Mucosa of descending colon (tissue), 3 donors: ENCODE results near the gene DCPS. TPM values are rescaled to one million over a fixed set of nuclear protein-coding genes. Genes with fewer than 3 reads are reported as not detected.

Experiments used
- ATAC-seq: fragments of 200-7000 bp; cut with Tn5 transposase; one replicate; pipeline ENCODE4 v1.9.1; 2020; ENCODE audit warnings: mild to moderate bottlenecking, moderate library complexity
- DNase-seq, 3 donors: peaks; one replicate each; pipeline ENCODE4 v3.0.0-alpha.2; 2020
- H3K36me3 ChIP-seq: fragments of 200-600 bp; one replicate; pipeline ENCODE4 v1.8.0; 2021; ENCODE audit warnings: low read depth, mild to moderate bottlenecking
- H3K4me1 ChIP-seq: fragments of 200-600 bp; one replicate; pipeline ENCODE4 v1.8.0; 2021; ENCODE audit warnings: low read depth, mild to moderate bottlenecking
- H3K4me3 ChIP-seq: fragments of 200-600 bp; one replicate; pipeline ENCODE4 v1.8.0; 2021; ENCODE audit warnings: mild to moderate bottlenecking
- H3K9me3 ChIP-seq: fragments of 200-600 bp; one replicate; pipeline ENCODE4 v1.8.0; 2021; ENCODE audit warnings: mild to moderate bottlenecking
- CTCF ChIP-seq: fragments of 200-600 bp; IDR thresholded peaks from one replicate; pipeline ENCODE4 v1.8.0; 2022; ENCODE audit warnings: antibody characterized with exemption, mild to moderate bottlenecking
- intact Hi-C, 2 donors: fragments of 100-400 bp; cut with DNase I in 1 of 2; cut with micrococcal nuclease in 1 of 2; formaldehyde crosslinking; loops; one replicate each; pipeline versions ENCODE4 v1.11.0 to v1.11.1; 2022; cut with DNase I, micrococcal nuclease
- total RNA-seq, 3 donors: library from RNA; stranded (reverse); fragmentation: NEBNext Ultra II Directional in 2 of 3; extraction: Animal tissue kit (Norgen Biotek cat#: 25700) in 2 of 3; gene quantifications; one replicate each; pipeline versions ENCODE4 v1.2.1 to v1.2.4, GENCODE V29; 2021 to 2023
- donor health status: DM: no; HTN: no; CAD: no; lungs with moderate emphysema.
- donor health status: DM: no; HTN: no; CAD: no.
- donor health status: DM: no; HTN: yes; CAD: no.

Gene DCPS
- total RNA-seq, 3 donors from 2014 or later: 10.0 to 21.3 (median 14.8) TPM

- no peaks in the 10 kb centered on the region for H3K4me1 ChIP-seq
- DNase-seq: peak in 1 of 3 donors; percentile 12
- peak; percentile 17 for ATAC-seq
- no peaks in the 10 kb centered on the region for H3K9me3 ChIP-seq
- H3K4me3 ChIP-seq: no peak overlapping the region
- TF ChIP-seq CTCF: no peak
- intact Hi-C loops: no loop called here
- no peaks in the 10 kb centered on the region for H3K36me3 ChIP-seq
These were observed 31.0 kb downstream of the DCPS start for GRCh38 chr11:126334659-126335462.

GRCh38 chr11:126335463-126335760, 31.6 kb downstream of the DCPS start:
- DNase-seq (peak in 1 of 3 donors; percentile 28), ATAC-seq (peak; percentile 69)
- TF ChIP-seq CTCF: no peak
- Histone ChIP-seq H3K4me1 (no peaks in the 10 kb centered on the region), H3K4me3 (no peak overlapping the region), H3K36me3 (no peaks in the 10 kb centered on the region), H3K9me3 (no peaks in the 10 kb centered on the region)
- intact Hi-C loops: no loop called here

GRCh38 chr11:126336138-126336541, 32.3 kb downstream of the DCPS start:
- no peaks in the 10 kb centered on the region for H3K9me3 ChIP-seq
- TF ChIP-seq CTCF: no peak
- no peaks in the 10 kb centered on the region for H3K4me1 ChIP-seq
- intact Hi-C loops: no loop called here
- no peaks in the 10 kb centered on the region for H3K36me3 ChIP-seq
- no peak overlapping the region for H3K4me3 ChIP-seq
- ATAC-seq (no peak), DNase-seq (peak in 1 of 3 donors; percentile 5)

- H3K4me3 ChIP-seq: no peak overlapping the region
- ATAC-seq: no peak
- DNase-seq: peak in 1 of 3 donors; percentile 38
- no peaks in the 10 kb centered on the region for H3K36me3 ChIP-seq
- no peak for TF ChIP-seq CTCF
- intact Hi-C loops: no loop called here
- H3K9me3 ChIP-seq: no peaks in the 10 kb centered on the region
- no peaks in the 10 kb centered on the region for H3K4me1 ChIP-seq
These were observed 32.8 kb downstream of the DCPS start for GRCh38 chr11:126336671-126337101.

GRCh38 chr11:126337126-126337473, 33.2 kb downstream of the DCPS start:
- intact Hi-C loops: no loop called here
- no peaks in the 10 kb centered on the region for H3K36me3 ChIP-seq
- DNase-seq (no peak), ATAC-seq (no peak)
- no peak overlapping the region for H3K4me3 ChIP-seq
- H3K9me3 ChIP-seq: no peaks in the 10 kb centered on the region
- H3K4me1 ChIP-seq: no peaks in the 10 kb centered on the region
- no peak for TF ChIP-seq CTCF
